Panc1 (cell line): ENCODE results near the gene ISG15.

Experiments
- CTCF ChIP-seq: fragments of 450-650 bp; IDR thresholded peaks from 2 replicates; pipeline ENCODE4 v1.5.1; 2017; ENCODE audit warnings: mild to moderate bottlenecking
- POLR2AphosphoS5 ChIP-seq: IDR thresholded peaks from 2 replicates; pipeline ENCODE4 v1.6.1; 2012; ENCODE audit warnings: mild to moderate bottlenecking, low read depth, low read length, moderate library complexity

GRCh38 chr1:979744-980072 is 33.6 kb upstream of the ISG15 start:
- TF ChIP-seq CTCF (no peak), POLR2AphosphoS5 (no peak)
